GM23338 (cell line): Measurements from ENCODE around the gene FOXQ1. TPM values are rescaled to one million over a fixed set of nuclear protein-coding genes. Genes with fewer than 3 reads are reported as not detected.

ENCODE experiments used
- ATAC-seq: fragments of 200-7000 bp; cut with Tn5 transposase; 3 replicates; pipeline ENCODE4 v1.9.1; 2020
- DNase-seq: peaks from one replicate; pipeline ENCODE4 v3.0.0-alpha.2; 2015; ENCODE audit warnings: low spot score
- H2AFZ ChIP-seq: fragments of 200-600 bp; sonication (generic); 2 replicates; pipeline ENCODE4 v1.8.0; 2016; ENCODE audit warnings: antibody characterized with exemption, mild to moderate bottlenecking, moderate library complexity
- H3F3A ChIP-seq: fragments of 200-600 bp; sonication (generic); replicated peaks from 2 replicates; pipeline ENCODE4 v1.8.0; 2017; ENCODE audit warnings: antibody characterized with exemption, mixed run types, low read depth
- H3K27ac ChIP-seq: fragments of 200-600 bp; sonication (generic); 2 replicates; pipeline ENCODE4 v1.6.1; 2016; ENCODE audit warnings: low read depth
- H3K27me3 ChIP-seq: fragments of 200-600 bp; sonication (generic); 2 replicates; pipeline ENCODE4 v1.8.0; 2016; ENCODE audit warnings: mild to moderate bottlenecking, mixed run types, moderate library complexity; ENCODE audit not compliant: insufficient read depth
- H3K36me3 ChIP-seq: fragments of 200-600 bp; sonication (generic); 2 replicates; pipeline ENCODE4 v1.8.0; 2016; ENCODE audit warnings: mild to moderate bottlenecking; ENCODE audit not compliant: insufficient read depth
- H3K4me1 ChIP-seq: fragments of 200-600 bp; sonication (generic); 2 replicates; pipeline ENCODE4 v1.8.0; 2016; ENCODE audit warnings: mild to moderate bottlenecking, moderate library complexity; ENCODE audit not compliant: insufficient read depth
- H3K4me2 ChIP-seq: fragments of 200-600 bp; sonication (generic); 2 replicates; pipeline ENCODE4 v1.7.1; 2017; ENCODE audit warnings: mixed run types
- H3K4me3 ChIP-seq: fragments of 200-600 bp; sonication (generic); 2 replicates; pipeline ENCODE4 v1.6.1; 2016; ENCODE audit warnings: mixed run types
- H3K79me2 ChIP-seq: fragments of 200-600 bp; sonication (generic); replicated peaks from 2 replicates; pipeline ENCODE4 v1.8.0; 2017; ENCODE audit warnings: mild to moderate bottlenecking; ENCODE audit not compliant: insufficient read depth
- H3K9me2 ChIP-seq: fragments of 200-600 bp; sonication (generic); 2 replicates; pipeline ENCODE4 v1.8.0; 2017; ENCODE audit not compliant: insufficient read depth
- H4K20me1 ChIP-seq: fragments of 200-600 bp; sonication (generic); replicated peaks from 2 replicates; pipeline ENCODE4 v1.8.0; 2017; ENCODE audit warnings: mild to moderate bottlenecking; ENCODE audit not compliant: insufficient read depth
- H3K27ac Mint-ChIP-seq: 2 replicates; pipeline ENCODE4 v1.8.0; 2020; ENCODE audit warnings: inconsistent platforms, mild to moderate bottlenecking, moderate library complexity, mixed read lengths
- H3K27me3 Mint-ChIP-seq: 3 replicates; pipeline ENCODE4 v1.8.0; 2022; ENCODE audit warnings: low read depth, mild to moderate bottlenecking, moderate library complexity, mixed read lengths, inconsistent platforms; ENCODE audit not compliant: insufficient read depth, poor library complexity
- H3K36me3 Mint-ChIP-seq: 3 replicates; pipeline ENCODE4 v1.8.0; 2021; ENCODE audit warnings: low read depth, mild to moderate bottlenecking, inconsistent platforms, moderate library complexity, mixed read lengths
- H3K4me1 Mint-ChIP-seq: 3 replicates; pipeline ENCODE4 v1.8.0; 2020; ENCODE audit warnings: mild to moderate bottlenecking, inconsistent platforms, mixed read lengths
- H3K4me3 Mint-ChIP-seq: 3 replicates; pipeline ENCODE4 v1.8.0; 2021; ENCODE audit warnings: moderate library complexity, mild to moderate bottlenecking, inconsistent platforms, mixed read lengths
- H3K9me3 Mint-ChIP-seq: 3 replicates; pipeline ENCODE4 v1.8.0; 2020; ENCODE audit warnings: moderate library complexity, mild to moderate bottlenecking, inconsistent platforms, mixed read lengths
- CREB1 ChIP-seq: fragments of 250-450 bp; sonication (Bioruptor Pico); IDR thresholded peaks from 2 replicates; pipeline ENCODE4 v1.5.0; 2020; ENCODE audit warnings: low read depth, mild to moderate bottlenecking, moderate library complexity
- EZH2 ChIP-seq: fragments of 200-600 bp; sonication (generic); IDR thresholded peaks from one replicate; pipeline ENCODE4 v1.8.0; 2017; ENCODE audit warnings: antibody characterized with exemption, mild to moderate bottlenecking, low read depth; ENCODE audit not compliant: unreplicated experiment
- EZH2phosphoT487 ChIP-seq: fragments of 200-600 bp; sonication (generic); IDR thresholded peaks from one replicate; pipeline ENCODE4 v1.8.1; 2018; ENCODE audit warnings: antibody characterized with exemption; ENCODE audit not compliant: unreplicated experiment
- JUNB ChIP-seq: IDR thresholded peaks from one replicate; pipeline ENCODE4 v1.6.1; 2016; ENCODE audit warnings: antibody characterized with exemption; ENCODE audit not compliant: unreplicated experiment
- NANOG ChIP-seq: IDR thresholded peaks from 2 replicates; pipeline ENCODE4 v1.6.1; 2016; ENCODE audit warnings: antibody characterized with exemption, borderline replicate concordance
- POLR2AphosphoS5 ChIP-seq: IDR thresholded peaks from 2 replicates; pipeline ENCODE4 v1.6.1; 2016; ENCODE audit warnings: antibody characterized with exemption, low read depth
- STAT1 ChIP-seq: IDR thresholded peaks from one replicate; pipeline ENCODE4 v1.6.1; 2016; ENCODE audit warnings: antibody characterized with exemption; ENCODE audit not compliant: unreplicated experiment
- ZNF114 ChIP-seq: fragments of 250-450 bp; sonication (Bioruptor Pico); IDR thresholded peaks from 2 replicates; pipeline ENCODE4 v1.5.0; 2020; ENCODE audit warnings: mild to moderate bottlenecking, moderate library complexity
- ZNF331 ChIP-seq: fragments of 250-450 bp; sonication (Bioruptor Pico); IDR thresholded peaks from 2 replicates; pipeline ENCODE4 v1.5.0; 2020; ENCODE audit warnings: low read depth, mild to moderate bottlenecking, moderate library complexity
- polyA plus RNA-seq: library from polyadenylated mRNA; unstranded; fragments of >200 nt; fragmentation: Nextera tagmentation; extraction: Ambion mirVana; gene quantifications from 2 replicates; pipeline ENCODE4 v1.2.1, GENCODE V29; 2016
- total RNA-seq: library from RNA; depleted of rRNA; stranded (reverse); fragments of >200 nt; shearing (Covaris generic); gene quantifications from 2 replicates; pipeline ENCODE4 v1.2.3, GENCODE V29; 2014
- TF ChIP-seq, protein P1 (sequence below): IDR thresholded peaks from 2 replicates; pipeline ENCODE4 v1.6.1; 2016; ENCODE audit warnings: antibody characterized with exemption
- TF ChIP-seq, protein P2 (sequence below), 2 experiments: fragments of 200-600 bp in 1 of 2; sonication (generic) in 1 of 2; conservative IDR thresholded peaks; 2 replicates each; pipeline versions ENCODE4 v1.5.1 to v1.6.1; 2016 to 2017; ENCODE audit warnings: antibody characterized with exemption in 2 of 2, low read depth in 2 of 2, mild to moderate bottlenecking in 2 of 2, moderate library complexity in 1 of 2

The FOXQ1 gene
- total and polyA plus RNA-seq, 2 experiments from 2014 or later = not detected

DNA sequence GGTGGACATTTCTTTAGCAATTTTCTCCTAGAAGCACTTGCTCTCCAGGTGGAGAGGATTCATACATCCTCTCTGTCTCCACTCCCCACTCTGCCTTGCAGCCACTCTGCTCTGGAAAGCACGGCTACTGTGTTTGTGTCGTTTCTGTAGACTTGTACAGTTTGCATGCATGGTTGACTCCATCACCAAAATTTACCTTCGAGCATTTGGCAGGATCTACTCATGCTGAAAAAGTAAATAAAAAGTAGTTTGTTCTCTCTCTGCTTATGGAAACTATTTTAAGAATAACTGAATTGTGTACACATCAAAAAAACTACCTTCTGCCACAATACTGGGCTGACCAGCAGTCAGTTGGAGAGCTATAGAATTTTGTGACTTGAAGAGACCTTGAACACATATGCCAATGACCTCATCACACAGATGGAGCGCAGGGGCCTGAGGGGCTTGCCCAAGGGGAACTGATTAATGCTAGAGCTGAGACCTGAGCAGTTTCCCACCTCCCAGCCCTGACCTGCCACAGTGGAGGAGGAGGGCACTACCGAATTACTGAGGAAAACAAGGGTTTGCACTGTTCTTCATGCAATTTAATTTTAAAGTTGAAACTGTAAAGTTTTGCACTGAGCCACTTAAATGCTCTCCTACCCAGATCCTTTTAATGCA lies 33.7 kb upstream of the FOXQ1 start:
- H3K27me3 Mint-ChIP-seq = peaks cover 2% of the 10 kb centered on the region
- H3K79me2 ChIP-seq = no peaks in the 10 kb centered on the region

DNA sequence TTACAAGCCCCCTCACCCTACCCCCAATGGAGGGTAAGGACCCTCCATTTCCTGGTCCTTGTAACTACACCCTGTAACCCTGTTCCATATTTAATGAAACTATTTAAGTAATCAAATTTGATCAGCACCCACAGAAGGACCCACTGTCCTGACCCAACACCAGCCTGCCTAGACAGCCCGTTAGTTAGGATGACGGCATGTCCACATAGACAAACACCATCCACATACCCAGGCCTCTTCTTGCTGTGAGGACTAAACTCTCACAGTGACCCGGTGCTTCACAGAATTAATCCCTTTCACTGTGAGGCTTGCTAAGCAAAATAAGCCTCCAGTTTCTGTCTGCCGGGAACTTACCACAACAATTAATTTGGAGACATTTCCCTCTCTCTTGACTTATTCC lies 32.8 kb upstream of the FOXQ1 start:
- 0 out of 2 replicates have a peak, but pooled peaks cover 5% of the 10 kb centered on the region for H3K9me2 ChIP-seq
- H4K20me1 ChIP-seq = no peaks in the 10 kb centered on the region
- H2AFZ ChIP-seq = no peak overlapping the region
- Mint-ChIP-seq H3K36me3 (peaks cover 2% of the 10 kb centered on the region; the same call in 2 of the 3 replicates), H3K27ac (no peak overlapping the region), H3K4me1 (no peaks in the 10 kb centered on the region), H3K27me3 (peaks cover 2% of the 10 kb centered on the region), H3K9me3 (peaks cover 17% of the 10 kb centered on the region), H3K4me3 (no peak overlapping the region)
- H3K36me3 ChIP-seq = no peaks in the 10 kb centered on the region
- no peak overlapping the region for H3K27ac ChIP-seq
- ATAC-seq (no peak), DNase-seq (no peak)
- no peaks in the 10 kb centered on the region for H3K27me3 ChIP-seq
- H3K79me2 ChIP-seq = no peaks in the 10 kb centered on the region
- no peaks in the 10 kb centered on the region for H3F3A ChIP-seq
- no peaks in the 10 kb centered on the region for H3K4me1 ChIP-seq
- TF ChIP-seq EZH2 = no peak
- H3K4me3 ChIP-seq = no peak overlapping the region
- no peak overlapping the region for H3K4me2 ChIP-seq

More for the DNA sequence above, 33.7 kb upstream of the FOXQ1 start:
- Mint-ChIP-seq H3K4me3 (no peak overlapping the region), H3K36me3 (peaks cover 6% of the 10 kb centered on the region; the same call in 2 of the 3 replicates), H3K4me1 (no peaks in the 10 kb centered on the region), H3K27ac (no peak overlapping the region), H3K9me3 (peaks cover 26% of the 10 kb centered on the region)
- H3K9me2 ChIP-seq = 0 out of 2 replicates have a peak, but pooled peaks cover 5% of the 10 kb centered on the region
- no peaks in the 10 kb centered on the region for H3K27me3 ChIP-seq
- H4K20me1 ChIP-seq = no peaks in the 10 kb centered on the region
- TF ChIP-seq, protein P1, sequence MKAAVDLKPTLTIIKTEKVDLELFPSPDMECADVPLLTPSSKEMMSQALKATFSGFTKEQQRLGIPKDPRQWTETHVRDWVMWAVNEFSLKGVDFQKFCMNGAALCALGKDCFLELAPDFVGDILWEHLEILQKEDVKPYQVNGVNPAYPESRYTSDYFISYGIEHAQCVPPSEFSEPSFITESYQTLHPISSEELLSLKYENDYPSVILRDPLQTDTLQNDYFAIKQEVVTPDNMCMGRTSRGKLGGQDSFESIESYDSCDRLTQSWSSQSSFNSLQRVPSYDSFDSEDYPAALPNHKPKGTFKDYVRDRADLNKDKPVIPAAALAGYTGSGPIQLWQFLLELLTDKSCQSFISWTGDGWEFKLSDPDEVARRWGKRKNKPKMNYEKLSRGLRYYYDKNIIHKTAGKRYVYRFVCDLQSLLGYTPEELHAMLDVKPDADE = no peak
- TF ChIP-seq ZNF331 (CRISPR knock-in tag) (no peak), EZH2phosphoT487 (no peak)
- no peaks in the 10 kb centered on the region for H3F3A ChIP-seq
- no peak overlapping the region for H3K4me3 ChIP-seq
- no peak overlapping the region for H3K4me2 ChIP-seq
- no peaks in the 10 kb centered on the region for H3K36me3 ChIP-seq
- H2AFZ ChIP-seq = no peak overlapping the region
- no peak overlapping the region for H3K27ac ChIP-seq
- DNase-seq = no peak
- no peak for ATAC-seq
- H3K4me1 ChIP-seq = no peaks in the 10 kb centered on the region

DNA sequence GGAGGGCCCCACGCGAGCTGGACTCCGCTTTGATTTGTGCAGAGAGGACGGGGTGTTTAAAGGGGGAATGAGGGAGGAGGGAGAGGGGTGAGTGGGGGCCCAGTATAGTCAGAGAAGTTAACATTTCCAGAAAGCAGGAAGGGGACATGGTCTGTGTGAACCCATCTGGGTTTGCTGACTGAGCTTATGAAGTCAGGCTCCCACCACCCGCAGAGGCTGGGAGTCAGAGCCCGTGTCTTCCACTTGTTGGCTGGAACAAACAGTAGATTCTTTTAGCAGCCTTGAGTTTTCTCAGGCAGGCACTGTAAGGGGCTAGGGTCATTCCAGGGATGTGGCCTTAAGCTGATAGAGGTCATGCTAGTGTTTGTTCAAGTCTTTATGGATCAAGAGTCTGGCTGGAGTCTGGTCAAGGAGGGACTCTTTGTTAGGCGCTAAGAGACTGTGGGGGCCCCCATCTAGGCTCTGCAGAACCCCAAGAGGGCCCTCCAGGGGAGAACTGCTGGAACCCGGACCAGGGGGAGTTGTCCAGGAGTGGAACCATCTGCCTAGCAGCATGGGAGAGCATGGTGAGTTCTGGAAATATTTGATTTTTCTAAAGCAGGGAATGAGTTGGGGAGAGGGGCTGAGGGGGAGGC lies 31.1 kb upstream of the FOXQ1 start:
- ATAC-seq (no peak), DNase-seq (no peak)
- Mint-ChIP-seq H3K36me3 (no peaks in the 10 kb centered on the region), H3K4me3 (no peak overlapping the region), H3K9me3 (peaks cover 2% of the 10 kb centered on the region; the same call in 1 of the 3 replicates), H3K27ac (no peak overlapping the region), H3K27me3 (peaks cover 4% of the 10 kb centered on the region), H3K4me1 (peaks cover 9% of the 10 kb centered on the region; the same call in 2 of the 3 replicates)
- Histone ChIP-seq H3K36me3 (no peaks in the 10 kb centered on the region), H4K20me1 (no peaks in the 10 kb centered on the region), H3K9me2 (no peaks in the 10 kb centered on the region), H3F3A (no peaks in the 10 kb centered on the region), H3K79me2 (no peaks in the 10 kb centered on the region), H3K4me3 (no peak overlapping the region), H3K4me1 (0 out of 2 replicates have a peak, but pooled peaks cover 2% of the 10 kb centered on the region), H2AFZ (no peak overlapping the region), H3K27me3 (no peaks in the 10 kb centered on the region), H3K4me2 (no peak overlapping the region), H3K27ac (no peak overlapping the region)
- TF ChIP-seq POLR2AphosphoS5 (no peak), ZNF331 (CRISPR knock-in tag) (no peak), NANOG (no peak), STAT1 (no peak), JUNB (no peak), EZH2phosphoT487 (no peak), CREB1 (CRISPR knock-in tag) (no peak), EZH2 (no peak), ZNF114 (no peak)
- TF ChIP-seq, protein P2, sequence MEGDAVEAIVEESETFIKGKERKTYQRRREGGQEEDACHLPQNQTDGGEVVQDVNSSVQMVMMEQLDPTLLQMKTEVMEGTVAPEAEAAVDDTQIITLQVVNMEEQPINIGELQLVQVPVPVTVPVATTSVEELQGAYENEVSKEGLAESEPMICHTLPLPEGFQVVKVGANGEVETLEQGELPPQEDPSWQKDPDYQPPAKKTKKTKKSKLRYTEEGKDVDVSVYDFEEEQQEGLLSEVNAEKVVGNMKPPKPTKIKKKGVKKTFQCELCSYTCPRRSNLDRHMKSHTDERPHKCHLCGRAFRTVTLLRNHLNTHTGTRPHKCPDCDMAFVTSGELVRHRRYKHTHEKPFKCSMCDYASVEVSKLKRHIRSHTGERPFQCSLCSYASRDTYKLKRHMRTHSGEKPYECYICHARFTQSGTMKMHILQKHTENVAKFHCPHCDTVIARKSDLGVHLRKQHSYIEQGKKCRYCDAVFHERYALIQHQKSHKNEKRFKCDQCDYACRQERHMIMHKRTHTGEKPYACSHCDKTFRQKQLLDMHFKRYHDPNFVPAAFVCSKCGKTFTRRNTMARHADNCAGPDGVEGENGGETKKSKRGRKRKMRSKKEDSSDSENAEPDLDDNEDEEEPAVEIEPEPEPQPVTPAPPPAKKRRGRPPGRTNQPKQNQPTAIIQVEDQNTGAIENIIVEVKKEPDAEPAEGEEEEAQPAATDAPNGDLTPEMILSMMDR (conservative IDR thresholded peaks at IDR 0.05; ENCODE audit: low read depth in 2 of 2) = no peak
- TF ChIP-seq, protein P1 = no peak
